PC-9 (cell line): Measurements from ENCODE around the gene LCN6. TPM values are rescaled to one million over a fixed set of nuclear protein-coding genes. Genes with fewer than 3 reads are reported as not detected.

Experiments used
- BruUV-seq: library from RNA; stranded (reverse); fragments of 400-500 nt; replicated peaks from 2 replicates; lab custom pipeline; 2021; lab: Mats Ljungman, UMichigan
- CTCF ChIA-PET: fragments of 300-600 bp; sonication (Branson Sonifier 250); formaldehyde crosslinking; loops from one replicate; lab custom pipeline; 2022; ENCODE audit warnings: antibody characterized with exemption; lab: Charles Lee
- POLR2A ChIA-PET: fragments of 300-600 bp; sonication (Branson Sonifier 250); formaldehyde crosslinking; loops from one replicate; lab custom pipeline; 2022; ENCODE audit warnings: antibody characterized with exemption; ENCODE audit not compliant: unreplicated experiment; lab: Charles Lee
- DNase-seq, 2 experiments: peaks; one replicate each; pipeline versions ENCODE4 v3.0.0 to v3.0.0-alpha.2; 2015 to 2022; ENCODE audit warnings: mixed read lengths in 1 of 2
- H2AFZ ChIP-seq: fragments of 200-600 bp; sonication (generic); 2 replicates; pipeline ENCODE4 v1.8.1; 2017; ENCODE audit warnings: antibody characterized with exemption
- H3F3A ChIP-seq: fragments of 200-600 bp; sonication (generic); 2 replicates; pipeline ENCODE4 v1.8.1; 2017; ENCODE audit warnings: antibody characterized with exemption, mild to moderate bottlenecking, low read depth; ENCODE audit not compliant: insufficient read depth
- H3K27ac ChIP-seq: fragments of 200-600 bp; sonication (generic); 2 replicates; pipeline ENCODE4 v1.6.1; 2016; ENCODE audit warnings: mixed run types
- H3K27me3 ChIP-seq: fragments of 200-600 bp; sonication (generic); 2 replicates; pipeline ENCODE4 v1.6.1; 2016; ENCODE audit warnings: low read depth, mixed run types; ENCODE audit not compliant: insufficient read depth
- H3K36me3 ChIP-seq: fragments of 200-600 bp; sonication (generic); 2 replicates; pipeline ENCODE4 v1.6.1; 2016; ENCODE audit warnings: low read depth, mixed run types
- H3K4me1 ChIP-seq: fragments of 200-600 bp; sonication (generic); replicated peaks from 2 replicates; pipeline ENCODE4 v1.6.1; 2016; ENCODE audit warnings: mixed run types; ENCODE audit not compliant: insufficient read depth
- H3K4me2 ChIP-seq: fragments of 200-600 bp; sonication (generic); 2 replicates; pipeline ENCODE4 v1.6.1; 2017; ENCODE audit warnings: mixed run types
- H3K4me3 ChIP-seq: fragments of 200-600 bp; sonication (generic); 2 replicates; pipeline ENCODE4 v1.6.1; 2016; ENCODE audit warnings: mixed run types
- H3K79me2 ChIP-seq: fragments of 200-600 bp; sonication (generic); 2 replicates; pipeline ENCODE4 v1.6.1; 2017; ENCODE audit warnings: low read depth, mixed run types
- H3K9me2 ChIP-seq: fragments of 200-600 bp; sonication (generic); 2 replicates; pipeline ENCODE4 v1.8.1; 2017; ENCODE audit warnings: mild to moderate bottlenecking; ENCODE audit not compliant: insufficient read depth
- H3K9me3 ChIP-seq: fragments of 200-600 bp; sonication (generic); 2 replicates; pipeline ENCODE4 v1.8.1; 2016; ENCODE audit warnings: low read depth; ENCODE audit not compliant: insufficient read depth
- H4K20me1 ChIP-seq: fragments of 200-600 bp; sonication (generic); 2 replicates; pipeline ENCODE4 v1.8.1; 2017; ENCODE audit not compliant: insufficient read depth
- EZH2 ChIP-seq: fragments of 200-600 bp; sonication (generic); IDR thresholded peaks from 2 replicates; pipeline ENCODE4 v1.8.0; 2017; ENCODE audit warnings: antibody characterized with exemption, low read depth
- intact Hi-C: fragments of 100-400 bp; cut with micrococcal nuclease; formaldehyde crosslinking; loops from one replicate; pipeline ENCODE4 v1.10.0; 2022; ENCODE audit not compliant: unreplicated experiment
- total RNA-seq: library from RNA; stranded (reverse); gene quantifications from 2 replicates; pipeline ENCODE4 v1.2.3, GENCODE V29; 2021
- TF ChIP-seq, protein P1 (sequence below): fragments of 200-600 bp; sonication (generic); conservative IDR thresholded peaks from 2 replicates; pipeline ENCODE4 v1.6.1; 2017; ENCODE audit warnings: mixed run types, antibody characterized with exemption, mild to moderate bottlenecking, moderate library complexity

Gene LCN6
- total RNA-seq, 1 experiment from 2014 or later: not detected

- intact Hi-C loops: loop anchor here (2.0 to 10.0 kb wide), 2 partner anchors 31 to 51 kb away; no protein-coding TSS in a partner anchor
- Histone ChIP-seq H3K4me3 (peak overlapping the region; percentile 99; the same call in 1 of the 2 replicates), H3K36me3 (peaks cover 34% of the 10 kb centered on the region), H3K9me3 (no peaks in the 10 kb centered on the region), H3K4me1 (peaks cover 27% of the 10 kb centered on the region), H2AFZ (no peak overlapping the region), H3K79me2 (peaks cover 61% of the 10 kb centered on the region), H4K20me1 (peaks cover 68% of the 10 kb centered on the region), H3K9me2 (no peaks in the 10 kb centered on the region), H3F3A (peaks cover 79% of the 10 kb centered on the region), H3K27me3 (no peaks in the 10 kb centered on the region), H3K27ac (peak overlapping the region; percentile 17; the same call in 1 of the 2 replicates), H3K4me2 (peak overlapping the region; percentile 98)
- ChIA-PET CTCF (no interaction called here), POLR2A (interaction anchor here (0.6 kb wide), 2 partner anchors 49 to 222 kb away, joined by 3 to 4 read pairs; no protein-coding TSS in a partner anchor)
- no TSS peak for BruUV-seq
- no peak for TF ChIP-seq EZH2
- TF ChIP-seq, protein P1, sequence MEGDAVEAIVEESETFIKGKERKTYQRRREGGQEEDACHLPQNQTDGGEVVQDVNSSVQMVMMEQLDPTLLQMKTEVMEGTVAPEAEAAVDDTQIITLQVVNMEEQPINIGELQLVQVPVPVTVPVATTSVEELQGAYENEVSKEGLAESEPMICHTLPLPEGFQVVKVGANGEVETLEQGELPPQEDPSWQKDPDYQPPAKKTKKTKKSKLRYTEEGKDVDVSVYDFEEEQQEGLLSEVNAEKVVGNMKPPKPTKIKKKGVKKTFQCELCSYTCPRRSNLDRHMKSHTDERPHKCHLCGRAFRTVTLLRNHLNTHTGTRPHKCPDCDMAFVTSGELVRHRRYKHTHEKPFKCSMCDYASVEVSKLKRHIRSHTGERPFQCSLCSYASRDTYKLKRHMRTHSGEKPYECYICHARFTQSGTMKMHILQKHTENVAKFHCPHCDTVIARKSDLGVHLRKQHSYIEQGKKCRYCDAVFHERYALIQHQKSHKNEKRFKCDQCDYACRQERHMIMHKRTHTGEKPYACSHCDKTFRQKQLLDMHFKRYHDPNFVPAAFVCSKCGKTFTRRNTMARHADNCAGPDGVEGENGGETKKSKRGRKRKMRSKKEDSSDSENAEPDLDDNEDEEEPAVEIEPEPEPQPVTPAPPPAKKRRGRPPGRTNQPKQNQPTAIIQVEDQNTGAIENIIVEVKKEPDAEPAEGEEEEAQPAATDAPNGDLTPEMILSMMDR: no peak
- DNase-seq: no peak
Measured at GRCh38 chr9:136725612-136726011, 22.7 kb downstream of the LCN6 start.

DNA sequence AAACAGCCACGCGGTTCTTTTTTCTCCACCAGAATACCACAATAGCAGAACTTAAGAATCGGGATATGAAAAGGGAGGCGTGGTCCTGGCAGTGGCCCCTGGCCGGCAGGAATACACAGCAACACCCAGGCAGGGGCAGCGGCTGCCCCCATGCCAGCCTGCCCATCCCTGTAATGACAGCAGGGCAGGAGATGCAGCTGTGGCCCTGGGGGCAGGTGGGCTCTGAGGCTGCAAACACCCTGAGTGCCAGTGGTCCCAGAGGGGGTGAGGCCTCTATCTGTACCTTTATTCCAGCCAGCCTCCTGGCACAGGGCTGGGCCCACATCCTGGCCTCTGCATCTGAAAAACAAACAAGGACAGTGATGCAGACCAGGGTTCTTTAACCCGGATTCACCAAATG, 23.6 kb downstream of the LCN6 start:
- H3K9me2 ChIP-seq: no peaks in the 10 kb centered on the region
- ChIA-PET POLR2A (no interaction called here), CTCF (no interaction called here)
- no TSS peak for BruUV-seq
- no peaks in the 10 kb centered on the region for H3K27me3 ChIP-seq
- H3K4me1 ChIP-seq: peaks cover 27% of the 10 kb centered on the region
- no peak overlapping the region for H3K4me3 ChIP-seq
- no peak overlapping the region for H3K27ac ChIP-seq
- no peak for DNase-seq
- peaks cover 72% of the 10 kb centered on the region for H4K20me1 ChIP-seq
- no peaks in the 10 kb centered on the region for H3K9me3 ChIP-seq
- H3K79me2 ChIP-seq: peaks cover 53% of the 10 kb centered on the region
- no peak overlapping the region for H2AFZ ChIP-seq
- H3F3A ChIP-seq: peaks cover 75% of the 10 kb centered on the region
- 0 out of 2 replicates have a peak overlapping the region, but pooled peaks have one; percentile 7 for H3K4me2 ChIP-seq
- no peak for TF ChIP-seq EZH2
- TF ChIP-seq, protein P1: no peak
- peaks cover 34% of the 10 kb centered on the region for H3K36me3 ChIP-seq
- intact Hi-C loops: loop anchor here (10.0 kb wide), 1 partner anchor 50 kb away; no protein-coding TSS in a partner anchor

DNA sequence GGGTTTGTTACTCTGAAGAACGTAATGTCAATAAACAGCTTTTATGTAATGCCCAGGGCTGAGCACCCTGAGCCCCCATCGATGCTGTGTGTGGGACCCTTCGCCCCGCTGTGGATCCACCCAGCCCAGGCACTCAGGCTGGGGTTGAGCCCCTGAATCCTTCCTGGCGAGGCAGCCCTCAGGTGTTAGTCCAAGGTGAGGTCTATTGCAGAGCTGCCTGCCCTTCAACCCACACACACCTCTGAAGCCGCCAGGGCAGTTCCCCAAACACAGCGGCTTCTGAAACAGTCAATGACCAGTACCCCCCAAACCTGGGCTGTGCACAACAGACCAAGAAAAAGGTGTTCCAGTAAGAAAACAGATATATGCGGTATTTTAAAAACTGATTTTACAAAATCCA, 24.3 kb downstream of the LCN6 start:
- Histone ChIP-seq H4K20me1 (peaks cover 72% of the 10 kb centered on the region), H3K4me1 (peaks cover 20% of the 10 kb centered on the region), H3K27ac (no peak overlapping the region), H3K79me2 (peaks cover 45% of the 10 kb centered on the region), H3K27me3 (no peaks in the 10 kb centered on the region), H3K4me2 (no peak overlapping the region), H3K4me3 (no peak overlapping the region), H3K9me3 (no peaks in the 10 kb centered on the region), H3K36me3 (peaks cover 34% of the 10 kb centered on the region), H3F3A (peaks cover 73% of the 10 kb centered on the region), H2AFZ (no peak overlapping the region), H3K9me2 (no peaks in the 10 kb centered on the region)
- POLR2A ChIA-PET: no interaction called here
- CTCF ChIA-PET: interaction anchor here (0.5 kb wide), 1 partner anchor 162 kb away, joined by 3 read pairs; the partner anchor contains the start of gene TRAF2
- no TSS peak for BruUV-seq
- intact Hi-C loops: loop anchor here (10.0 kb wide), 1 partner anchor 49 kb away; no protein-coding TSS in a partner anchor
- no peak for DNase-seq
- TF ChIP-seq, protein P1: no peak
- TF ChIP-seq EZH2: no peak
